Measurements from ENCODE around the gene ZFP90. TPM values are rescaled to one million over a fixed set of nuclear protein-coding genes. Genes with fewer than 3 reads are reported as not detected.

Gene ZFP90
- total and polyA plus RNA-seq, 2 experiments from 2014 or later = 10.9 to 13.4 TPM

DNA sequence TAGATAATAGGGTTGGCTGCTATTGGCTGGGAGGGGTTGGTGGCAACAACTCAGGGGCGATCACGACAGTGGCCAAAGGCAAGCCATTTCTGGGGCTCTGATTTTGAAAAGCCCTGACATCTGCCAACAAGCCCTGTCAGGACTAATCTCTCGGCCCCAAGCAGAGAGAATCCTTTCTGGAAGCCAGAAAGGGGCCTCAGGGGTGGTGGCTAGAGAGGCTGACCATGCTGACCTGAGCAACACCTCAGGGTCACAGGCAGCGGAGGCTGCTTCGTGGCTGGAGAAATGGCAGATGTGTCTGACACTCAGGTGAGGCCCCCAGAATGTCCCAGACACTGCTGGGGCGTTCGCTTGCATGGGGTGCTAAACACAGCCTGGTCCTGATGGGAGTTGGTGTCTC, 35.0 kb upstream of the ZFP90 start:
- H3K9me2 ChIP-seq (replicated peaks; ENCODE audit: insufficient read depth) = no peaks in the 10 kb centered on the region
- DNase-seq (ENCODE audit: low spot score) = no peak
- H3K4me1 ChIP-seq (ENCODE audit: insufficient read depth) = no peaks in the 10 kb centered on the region
- no peaks in the 10 kb centered on the region for H4K20me1 ChIP-seq (ENCODE audit: insufficient read depth, poor library complexity, severe bottlenecking)
- H3K27me3 ChIP-seq = peaks cover 2% of the 10 kb centered on the region
- WGBS (ENCODE audit: low lambda C conversion rate, missing lambda C conversion rate) = 85% methylated on average over 7 of the region's 7 CpGs
- no peak overlapping the region for H3K4me2 ChIP-seq
- no peaks in the 10 kb centered on the region for H3K36me3 ChIP-seq (replicated peaks; ENCODE audit: insufficient read depth, low read depth)
- no peak overlapping the region for H3K4me3 ChIP-seq
- TF ChIP-seq, protein P1, sequence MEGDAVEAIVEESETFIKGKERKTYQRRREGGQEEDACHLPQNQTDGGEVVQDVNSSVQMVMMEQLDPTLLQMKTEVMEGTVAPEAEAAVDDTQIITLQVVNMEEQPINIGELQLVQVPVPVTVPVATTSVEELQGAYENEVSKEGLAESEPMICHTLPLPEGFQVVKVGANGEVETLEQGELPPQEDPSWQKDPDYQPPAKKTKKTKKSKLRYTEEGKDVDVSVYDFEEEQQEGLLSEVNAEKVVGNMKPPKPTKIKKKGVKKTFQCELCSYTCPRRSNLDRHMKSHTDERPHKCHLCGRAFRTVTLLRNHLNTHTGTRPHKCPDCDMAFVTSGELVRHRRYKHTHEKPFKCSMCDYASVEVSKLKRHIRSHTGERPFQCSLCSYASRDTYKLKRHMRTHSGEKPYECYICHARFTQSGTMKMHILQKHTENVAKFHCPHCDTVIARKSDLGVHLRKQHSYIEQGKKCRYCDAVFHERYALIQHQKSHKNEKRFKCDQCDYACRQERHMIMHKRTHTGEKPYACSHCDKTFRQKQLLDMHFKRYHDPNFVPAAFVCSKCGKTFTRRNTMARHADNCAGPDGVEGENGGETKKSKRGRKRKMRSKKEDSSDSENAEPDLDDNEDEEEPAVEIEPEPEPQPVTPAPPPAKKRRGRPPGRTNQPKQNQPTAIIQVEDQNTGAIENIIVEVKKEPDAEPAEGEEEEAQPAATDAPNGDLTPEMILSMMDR (IDR thresholded peaks at IDR 0.05; ENCODE audit: poor library complexity) = no peak
- TF ChIP-seq EZH2 (IDR thresholded peaks at IDR 0.05; ENCODE audit: borderline replicate concordance) (no peak), EZH2phosphoT487 (IDR thresholded peaks at IDR 0.05; ENCODE audit: low read depth, severe bottlenecking, unreplicated experiment) (no peak)
- no peaks in the 10 kb centered on the region for H3K79me2 ChIP-seq
- no peak overlapping the region for H3K27ac ChIP-seq
- no peak overlapping the region for H2AFZ ChIP-seq
- no peaks in the 10 kb centered on the region for H3K9me3 ChIP-seq (ENCODE audit: low read depth)

DNA sequence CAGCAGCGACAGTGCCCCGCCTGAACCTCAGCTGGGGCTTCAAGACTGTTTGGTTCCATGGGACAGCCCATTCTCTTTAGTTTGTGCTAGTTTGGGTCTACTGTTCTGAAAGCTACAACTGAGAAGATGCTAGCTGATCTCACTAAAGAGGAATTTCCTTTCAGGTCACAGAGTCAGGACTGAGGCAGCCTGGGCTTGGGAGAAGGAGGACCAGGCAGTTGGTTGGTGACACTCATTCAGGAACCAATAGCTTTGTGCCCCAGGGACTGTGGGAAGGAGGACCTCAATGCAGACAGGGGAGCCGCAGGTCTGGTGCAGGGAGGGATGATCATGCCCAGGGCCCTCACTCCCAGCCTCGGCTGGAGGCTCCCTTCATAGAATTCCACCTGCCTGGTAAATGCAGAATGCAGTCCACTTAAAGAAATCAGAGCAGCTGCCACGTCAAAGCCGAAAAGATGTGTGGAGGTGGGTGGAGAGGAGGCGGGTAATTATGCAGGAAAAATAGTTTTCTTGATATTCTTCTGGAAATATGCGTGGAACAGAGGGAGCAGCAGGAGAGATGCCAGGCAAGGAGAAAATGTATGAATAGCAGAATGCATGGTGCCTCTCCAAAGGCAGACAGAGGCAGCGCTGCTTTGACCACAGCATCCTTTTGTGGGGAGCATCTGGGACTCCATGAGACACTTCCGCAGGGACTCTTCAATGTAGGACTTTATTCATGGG, 32.6 kb upstream of the ZFP90 start:
- H3K27ac ChIP-seq = no peak overlapping the region
- H3K79me2 ChIP-seq = no peaks in the 10 kb centered on the region
- 86% methylated on average over 10 of the region's 10 CpGs for WGBS (ENCODE audit: low lambda C conversion rate, missing lambda C conversion rate)
- no peaks in the 10 kb centered on the region for H3K9me3 ChIP-seq (ENCODE audit: low read depth)
- TF ChIP-seq EZH2 (IDR thresholded peaks at IDR 0.05; ENCODE audit: borderline replicate concordance) = no peak
- TF ChIP-seq, protein P1 (IDR thresholded peaks at IDR 0.05; ENCODE audit: poor library complexity) = no peak
- TF ChIP-seq EZH2phosphoT487 (IDR thresholded peaks at IDR 0.05; ENCODE audit: low read depth, severe bottlenecking, unreplicated experiment) = no peak
- H2AFZ ChIP-seq = no peak overlapping the region
- no peaks in the 10 kb centered on the region for H3K4me1 ChIP-seq (ENCODE audit: insufficient read depth)
- peaks cover 2% of the 10 kb centered on the region for H3K27me3 ChIP-seq
- no peaks in the 10 kb centered on the region for H3K36me3 ChIP-seq (replicated peaks; ENCODE audit: insufficient read depth, low read depth)
- H3K9me2 ChIP-seq (replicated peaks; ENCODE audit: insufficient read depth) = no peaks in the 10 kb centered on the region
- H3K4me3 ChIP-seq = no peak overlapping the region
- no peak overlapping the region for H3K4me2 ChIP-seq
- no peaks in the 10 kb centered on the region for H4K20me1 ChIP-seq (ENCODE audit: insufficient read depth, poor library complexity, severe bottlenecking)
- no peak for DNase-seq (ENCODE audit: low spot score)

DNA sequence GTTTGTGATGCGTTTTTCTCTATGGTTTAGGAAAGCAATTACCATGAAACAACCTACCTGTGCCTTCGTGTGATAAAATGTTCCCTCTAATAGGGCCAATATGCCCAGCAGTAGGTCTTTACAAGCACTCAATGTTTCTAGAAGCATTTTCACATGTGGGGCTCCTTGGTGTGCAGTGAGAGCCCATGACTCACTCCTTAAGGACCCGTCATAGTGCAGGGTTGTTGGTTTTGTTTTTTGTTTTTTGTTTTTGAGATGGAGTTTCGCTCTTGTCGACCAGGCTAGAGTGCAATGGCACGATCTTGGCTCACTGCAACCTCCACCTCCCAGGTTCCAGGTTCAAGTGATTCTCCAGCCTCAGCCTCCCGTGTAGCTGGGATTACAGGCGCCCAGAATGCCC, 31.1 kb upstream of the ZFP90 start:
- H3K4me2 ChIP-seq = no peak overlapping the region
- H3K4me3 ChIP-seq = no peak overlapping the region
- no peaks in the 10 kb centered on the region for H3K9me3 ChIP-seq (ENCODE audit: low read depth)
- TF ChIP-seq EZH2phosphoT487 (IDR thresholded peaks at IDR 0.05; ENCODE audit: low read depth, severe bottlenecking, unreplicated experiment) (no peak), EZH2 (IDR thresholded peaks at IDR 0.05; ENCODE audit: borderline replicate concordance) (no peak)
- TF ChIP-seq, protein P1 (IDR thresholded peaks at IDR 0.05; ENCODE audit: poor library complexity) = no peak
- no peak overlapping the region for H3K27ac ChIP-seq
- no peaks in the 10 kb centered on the region for H3K79me2 ChIP-seq
- no peaks in the 10 kb centered on the region for H3K4me1 ChIP-seq (ENCODE audit: insufficient read depth)
- no peak overlapping the region for H2AFZ ChIP-seq
- DNase-seq (ENCODE audit: low spot score) = no peak
- no peaks in the 10 kb centered on the region for H3K36me3 ChIP-seq (replicated peaks; ENCODE audit: insufficient read depth, low read depth)
- 78% methylated on average over 8 of the region's 8 CpGs for WGBS (ENCODE audit: low lambda C conversion rate, missing lambda C conversion rate)
- H3K27me3 ChIP-seq = peaks cover 2% of the 10 kb centered on the region
- no peaks in the 10 kb centered on the region for H3K9me2 ChIP-seq (replicated peaks; ENCODE audit: insufficient read depth)
- no peaks in the 10 kb centered on the region for H4K20me1 ChIP-seq (ENCODE audit: insufficient read depth, poor library complexity, severe bottlenecking)
